Measurements from ENCODE around the gene SGK1. TPM values are rescaled to one million over a fixed set of nuclear protein-coding genes. Genes with fewer than 3 reads are reported as not detected.

The SGK1 gene
- polyA plus RNA-seq, 1 of the 3 experiments (the other 2 are of a cell fraction): 440 TPM

DNA sequence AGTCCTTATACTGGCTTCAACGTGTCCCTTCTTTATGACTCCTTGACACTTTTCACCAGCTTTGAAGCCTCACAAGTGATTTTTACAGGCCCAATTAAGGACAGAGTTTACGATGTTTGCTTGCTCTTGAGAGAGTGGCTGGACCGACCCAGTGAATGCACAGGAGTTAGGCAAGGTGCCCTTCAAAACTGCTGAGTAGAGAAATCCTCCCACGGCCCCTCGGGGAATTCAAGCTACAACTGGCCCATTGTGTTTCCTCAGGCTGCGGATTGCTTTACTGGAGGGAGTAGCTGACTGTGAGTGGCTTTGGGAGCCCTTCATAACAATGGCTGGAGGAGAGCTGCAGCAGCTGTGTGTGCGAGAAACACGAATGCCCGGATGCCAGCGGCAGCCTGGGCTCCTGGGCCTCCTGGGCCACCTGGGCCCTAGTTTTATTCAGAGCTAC is 50.0 kb downstream of the SGK1 start:
- TF ChIP-seq GATA2 (CRISPR knock-in tag; IDR thresholded peaks at IDR 0.05) (no peak), CHD2 (IDR thresholded peaks at IDR 0.05; ENCODE audit: low read length, partially characterized antibody) (no peak), NRF1 (IDR thresholded peaks at IDR 0.05; ENCODE audit: low read depth, low read length) (no peak), TCF12 (IDR thresholded peaks at IDR 0.05) (no peak), NFIC (IDR thresholded peaks at IDR 0.05; ENCODE audit: borderline replicate concordance) (no peak), FOSL2 (IDR thresholded peaks at IDR 0.05; ENCODE audit: borderline replicate concordance, low read depth) (no peak), ELF1 (IDR thresholded peaks at IDR 0.05) (no peak)
- TF ChIP-seq, protein P1, sequence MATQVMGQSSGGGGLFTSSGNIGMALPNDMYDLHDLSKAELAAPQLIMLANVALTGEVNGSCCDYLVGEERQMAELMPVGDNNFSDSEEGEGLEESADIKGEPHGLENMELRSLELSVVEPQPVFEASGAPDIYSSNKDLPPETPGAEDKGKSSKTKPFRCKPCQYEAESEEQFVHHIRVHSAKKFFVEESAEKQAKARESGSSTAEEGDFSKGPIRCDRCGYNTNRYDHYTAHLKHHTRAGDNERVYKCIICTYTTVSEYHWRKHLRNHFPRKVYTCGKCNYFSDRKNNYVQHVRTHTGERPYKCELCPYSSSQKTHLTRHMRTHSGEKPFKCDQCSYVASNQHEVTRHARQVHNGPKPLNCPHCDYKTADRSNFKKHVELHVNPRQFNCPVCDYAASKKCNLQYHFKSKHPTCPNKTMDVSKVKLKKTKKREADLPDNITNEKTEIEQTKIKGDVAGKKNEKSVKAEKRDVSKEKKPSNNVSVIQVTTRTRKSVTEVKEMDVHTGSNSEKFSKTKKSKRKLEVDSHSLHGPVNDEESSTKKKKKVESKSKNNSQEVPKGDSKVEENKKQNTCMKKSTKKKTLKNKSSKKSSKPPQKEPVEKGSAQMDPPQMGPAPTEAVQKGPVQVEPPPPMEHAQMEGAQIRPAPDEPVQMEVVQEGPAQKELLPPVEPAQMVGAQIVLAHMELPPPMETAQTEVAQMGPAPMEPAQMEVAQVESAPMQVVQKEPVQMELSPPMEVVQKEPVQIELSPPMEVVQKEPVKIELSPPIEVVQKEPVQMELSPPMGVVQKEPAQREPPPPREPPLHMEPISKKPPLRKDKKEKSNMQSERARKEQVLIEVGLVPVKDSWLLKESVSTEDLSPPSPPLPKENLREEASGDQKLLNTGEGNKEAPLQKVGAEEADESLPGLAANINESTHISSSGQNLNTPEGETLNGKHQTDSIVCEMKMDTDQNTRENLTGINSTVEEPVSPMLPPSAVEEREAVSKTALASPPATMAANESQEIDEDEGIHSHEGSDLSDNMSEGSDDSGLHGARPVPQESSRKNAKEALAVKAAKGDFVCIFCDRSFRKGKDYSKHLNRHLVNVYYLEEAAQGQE (IDR thresholded peaks at IDR 0.05; ENCODE audit: low read depth, low read length): no peak
- TF ChIP-seq, protein P2, sequence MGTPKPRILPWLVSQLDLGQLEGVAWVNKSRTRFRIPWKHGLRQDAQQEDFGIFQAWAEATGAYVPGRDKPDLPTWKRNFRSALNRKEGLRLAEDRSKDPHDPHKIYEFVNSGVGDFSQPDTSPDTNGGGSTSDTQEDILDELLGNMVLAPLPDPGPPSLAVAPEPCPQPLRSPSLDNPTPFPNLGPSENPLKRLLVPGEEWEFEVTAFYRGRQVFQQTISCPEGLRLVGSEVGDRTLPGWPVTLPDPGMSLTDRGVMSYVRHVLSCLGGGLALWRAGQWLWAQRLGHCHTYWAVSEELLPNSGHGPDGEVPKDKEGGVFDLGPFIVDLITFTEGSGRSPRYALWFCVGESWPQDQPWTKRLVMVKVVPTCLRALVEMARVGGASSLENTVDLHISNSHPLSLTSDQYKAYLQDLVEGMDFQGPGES (IDR thresholded peaks at IDR 0.05; ENCODE audit: low read depth, low read length): no peak
- TF ChIP-seq, protein P3, sequence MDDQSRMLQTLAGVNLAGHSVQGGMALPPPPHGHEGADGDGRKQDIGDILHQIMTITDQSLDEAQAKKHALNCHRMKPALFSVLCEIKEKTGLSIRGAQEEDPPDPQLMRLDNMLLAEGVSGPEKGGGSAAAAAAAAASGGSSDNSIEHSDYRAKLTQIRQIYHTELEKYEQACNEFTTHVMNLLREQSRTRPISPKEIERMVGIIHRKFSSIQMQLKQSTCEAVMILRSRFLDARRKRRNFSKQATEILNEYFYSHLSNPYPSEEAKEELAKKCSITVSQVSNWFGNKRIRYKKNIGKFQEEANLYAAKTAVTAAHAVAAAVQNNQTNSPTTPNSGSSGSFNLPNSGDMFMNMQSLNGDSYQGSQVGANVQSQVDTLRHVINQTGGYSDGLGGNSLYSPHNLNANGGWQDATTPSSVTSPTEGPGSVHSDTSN (IDR thresholded peaks at IDR 0.05): no peak
- TF ChIP-seq, protein P4, sequence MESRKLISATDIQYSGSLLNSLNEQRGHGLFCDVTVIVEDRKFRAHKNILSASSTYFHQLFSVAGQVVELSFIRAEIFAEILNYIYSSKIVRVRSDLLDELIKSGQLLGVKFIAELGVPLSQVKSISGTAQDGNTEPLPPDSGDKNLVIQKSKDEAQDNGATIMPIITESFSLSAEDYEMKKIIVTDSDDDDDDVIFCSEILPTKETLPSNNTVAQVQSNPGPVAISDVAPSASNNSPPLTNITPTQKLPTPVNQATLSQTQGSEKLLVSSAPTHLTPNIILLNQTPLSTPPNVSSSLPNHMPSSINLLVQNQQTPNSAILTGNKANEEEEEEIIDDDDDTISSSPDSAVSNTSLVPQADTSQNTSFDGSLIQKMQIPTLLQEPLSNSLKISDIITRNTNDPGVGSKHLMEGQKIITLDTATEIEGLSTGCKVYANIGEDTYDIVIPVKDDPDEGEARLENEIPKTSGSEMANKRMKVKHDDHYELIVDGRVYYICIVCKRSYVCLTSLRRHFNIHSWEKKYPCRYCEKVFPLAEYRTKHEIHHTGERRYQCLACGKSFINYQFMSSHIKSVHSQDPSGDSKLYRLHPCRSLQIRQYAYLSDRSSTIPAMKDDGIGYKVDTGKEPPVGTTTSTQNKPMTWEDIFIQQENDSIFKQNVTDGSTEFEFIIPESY (IDR thresholded peaks at IDR 0.05; ENCODE audit: borderline replicate concordance, low read depth): no peak
- H3F3A ChIP-seq (replicated peaks; ENCODE audit: insufficient read depth): no peaks in the 10 kb centered on the region
- no peaks in the 10 kb centered on the region for H3K9me3 ChIP-seq
- H4K20me1 ChIP-seq (ENCODE audit: insufficient read depth): no peaks in the 10 kb centered on the region
- H2AFZ ChIP-seq (ENCODE audit: low read depth): no peak overlapping the region
- no peak overlapping the region for H3K4me2 ChIP-seq
- H3K27me3 ChIP-seq (ENCODE audit: insufficient read depth): no peaks in the 10 kb centered on the region
- no peak overlapping the region for H3K4me3 ChIP-seq (ENCODE audit: low read depth in 2 of 2, low read length in 1 of 2)
- H3K27ac ChIP-seq (ENCODE audit: low read depth in 2 of 2, low read length in 1 of 2): no peak overlapping the region
- no peak overlapping the region for H3K9ac ChIP-seq
- WGBS (ENCODE audit: low lambda C conversion rate): 98% methylated on average over 10 of the region's 10 CpGs
- no peak for DNase-seq
- H3K79me2 ChIP-seq (ENCODE audit: insufficient read depth): no peaks in the 10 kb centered on the region
- no peaks in the 10 kb centered on the region for H3K4me1 ChIP-seq (ENCODE audit: control insufficient read depth in 1 of 2, insufficient read depth in 2 of 2, low read depth in 1 of 2, low read length in 1 of 2)
- H3K36me3 ChIP-seq (replicated peaks in 1 of 2; ENCODE audit: control insufficient read depth in 1 of 2, insufficient read depth in 2 of 2, low read length in 1 of 2): no peaks in the 10 kb centered on the region
- ChIA-PET POLR2A (no interaction called here), CTCF (no interaction called here)
- no peaks in the 10 kb centered on the region for H3K9me2 ChIP-seq

Data from SK-N-SH (cell line).